Measurements from ENCODE around the gene CSNK1D.

The CSNK1D gene

GRCh38 chr17:82222816-82223215, 50.7 kb downstream of the CSNK1D start:
- TF ChIP-seq CTCF (IDR thresholded peaks at IDR 0.05; ENCODE audit: low read depth, low read length) = no peak
- no peak for DNase-seq (ENCODE audit: extremely low read depth, low read depth)

GRCh38 chr17:82221341-82221902, 52.1 kb downstream of the CSNK1D start:
- DNase-seq (ENCODE audit: extremely low read depth, low read depth) = no peak
- no peak for TF ChIP-seq CTCF (IDR thresholded peaks at IDR 0.05; ENCODE audit: low read depth, low read length)

- DNase-seq (ENCODE audit: extremely low read depth, low read depth) = no peak
- TF ChIP-seq CTCF (IDR thresholded peaks at IDR 0.05; ENCODE audit: low read depth, low read length) = no peak
Measured at GRCh38 chr17:82219753-82220709, 53.5 kb downstream of the CSNK1D start.

- DNase-seq (ENCODE audit: extremely low read depth, low read depth) = no peak
- no peak for TF ChIP-seq CTCF (IDR thresholded peaks at IDR 0.05; ENCODE audit: low read depth, low read length)
Measured at GRCh38 chr17:82219083-82219482, 54.4 kb downstream of the CSNK1D start.

GRCh38 chr17:82218349-82219075, 55.0 kb downstream of the CSNK1D start:
- DNase-seq (ENCODE audit: extremely low read depth, low read depth) = no peak
- TF ChIP-seq CTCF (IDR thresholded peaks at IDR 0.05; ENCODE audit: low read depth, low read length) = no peak

GRCh38 chr17:82217530-82218204, 55.8 kb downstream of the CSNK1D start:
- peak; percentile 77 for DNase-seq (ENCODE audit: extremely low read depth, low read depth)
- no peak for TF ChIP-seq CTCF (IDR thresholded peaks at IDR 0.05; ENCODE audit: low read depth, low read length)
